OCI-LY1 (cell line): Measurements from ENCODE around the gene RBM10.

Experiments used
- EZH2 ChIP-seq: fragments of 200-600 bp; sonication (generic), shearing (Covaris generic); IDR thresholded peaks from 2 replicates; pipeline ENCODE4 v1.8.0; 2017; ENCODE audit warnings: borderline replicate concordance, mixed run types, mild to moderate bottlenecking, antibody characterized with exemption, low read length, moderate library complexity, mixed read lengths
- TF ChIP-seq, protein P1 (sequence below): fragments of 200-600 bp; sonication (generic), shearing (Covaris generic); IDR thresholded peaks from 2 replicates; pipeline ENCODE4 v1.5.1; 2017; ENCODE audit warnings: mild to moderate bottlenecking, antibody characterized with exemption, low read length, moderate library complexity, mixed read lengths

GRCh38 chrX:47229427-47229826 lies 84.4 kb downstream of the RBM10 start:
- TF ChIP-seq, protein P1, sequence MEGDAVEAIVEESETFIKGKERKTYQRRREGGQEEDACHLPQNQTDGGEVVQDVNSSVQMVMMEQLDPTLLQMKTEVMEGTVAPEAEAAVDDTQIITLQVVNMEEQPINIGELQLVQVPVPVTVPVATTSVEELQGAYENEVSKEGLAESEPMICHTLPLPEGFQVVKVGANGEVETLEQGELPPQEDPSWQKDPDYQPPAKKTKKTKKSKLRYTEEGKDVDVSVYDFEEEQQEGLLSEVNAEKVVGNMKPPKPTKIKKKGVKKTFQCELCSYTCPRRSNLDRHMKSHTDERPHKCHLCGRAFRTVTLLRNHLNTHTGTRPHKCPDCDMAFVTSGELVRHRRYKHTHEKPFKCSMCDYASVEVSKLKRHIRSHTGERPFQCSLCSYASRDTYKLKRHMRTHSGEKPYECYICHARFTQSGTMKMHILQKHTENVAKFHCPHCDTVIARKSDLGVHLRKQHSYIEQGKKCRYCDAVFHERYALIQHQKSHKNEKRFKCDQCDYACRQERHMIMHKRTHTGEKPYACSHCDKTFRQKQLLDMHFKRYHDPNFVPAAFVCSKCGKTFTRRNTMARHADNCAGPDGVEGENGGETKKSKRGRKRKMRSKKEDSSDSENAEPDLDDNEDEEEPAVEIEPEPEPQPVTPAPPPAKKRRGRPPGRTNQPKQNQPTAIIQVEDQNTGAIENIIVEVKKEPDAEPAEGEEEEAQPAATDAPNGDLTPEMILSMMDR: no peak
- no peak for TF ChIP-seq EZH2
